HG02973 (cell line): Measurements from ENCODE around the gene GPR176.

Source experiments
- ATAC-seq: cut with Tn5 transposase; IDR thresholded peaks from one replicate; pipeline ENCODE4 v1.9.1; 2021; ENCODE audit warnings: moderate library complexity; ENCODE audit not compliant: unreplicated experiment

Gene GPR176

GRCh38 chr15:39860871-39861270, 59.2 kb downstream of the GPR176 start:
- no peak for ATAC-seq

GRCh38 chr15:39860200-39860599, 59.9 kb downstream of the GPR176 start:
- ATAC-seq: no peak

GRCh38 chr15:39859636-39860035, 60.4 kb downstream of the GPR176 start:
- ATAC-seq: no peak

GRCh38 chr15:39857132-39857531, 62.9 kb downstream of the GPR176 start:
- no peak for ATAC-seq

GRCh38 chr15:39856357-39856756, 63.7 kb downstream of the GPR176 start:
- ATAC-seq: no peak

- ATAC-seq: no peak
These were observed 64.7 kb downstream of the GPR176 start for GRCh38 chr15:39855400-39855799.

- ATAC-seq: no peak
These were observed 65.9 kb downstream of the GPR176 start for GRCh38 chr15:39854161-39854560.

- ATAC-seq: no peak
These were observed 67.8 kb downstream of the GPR176 start for GRCh38 chr15:39852250-39852649.

GRCh38 chr15:39851500-39852092, 68.5 kb downstream of the GPR176 start:
- ATAC-seq: no peak

- ATAC-seq: no peak
These were observed 69.6 kb downstream of the GPR176 start for GRCh38 chr15:39850436-39850835.

- ATAC-seq: no peak
These were observed 74.0 kb downstream of the GPR176 start for GRCh38 chr15:39846108-39846507.

- ATAC-seq: no peak
These were observed 74.5 kb downstream of the GPR176 start for GRCh38 chr15:39845582-39845981.

GRCh38 chr15:39843565-39843964, 76.5 kb downstream of the GPR176 start:
- ATAC-seq: no peak

GRCh38 chr15:39837454-39837853, 82.6 kb downstream of the GPR176 start:
- ATAC-seq: no peak

GRCh38 chr15:39835550-39835949, 84.5 kb downstream of the GPR176 start:
- no peak for ATAC-seq

- no peak for ATAC-seq
These were observed 85.8 kb downstream of the GPR176 start for GRCh38 chr15:39834256-39834655.

- no peak for ATAC-seq
These were observed 86.5 kb downstream of the GPR176 start for GRCh38 chr15:39833515-39833981.

GRCh38 chr15:39830166-39830565, 89.9 kb downstream of the GPR176 start:
- no peak for ATAC-seq

GRCh38 chr15:39828374-39828931, 91.6 kb downstream of the GPR176 start:
- ATAC-seq: no peak

GRCh38 chr15:39826975-39827374, 93.1 kb downstream of the GPR176 start:
- ATAC-seq: no peak

GRCh38 chr15:39823634-39824033, 96.4 kb downstream of the GPR176 start:
- ATAC-seq: no peak

GRCh38 chr15:39820050-39820602, 99.9 kb downstream of the GPR176 start:
- no peak for ATAC-seq

- ATAC-seq: no peak
These were observed 100.5 kb downstream of the GPR176 start for GRCh38 chr15:39819533-39819932.
